ENCODE measurements around the gene DYSF.
"Not testable (repeated sequence)": the region's sequence is repeated elsewhere in the genome, so short reads cannot be mapped to it uniquely, and the experiment has no call there.

DYSF gene

GRCh38 chr2:71620116-71620515, 166.8 kb downstream of the DYSF start:
- DNase-seq: no peak

- no peak for DNase-seq
Observed at GRCh38 chr2:71620851-71621251, 167.5 kb downstream of the DYSF start.

- DNase-seq: no peak
Observed at GRCh38 chr2:71629273-71629672, 175.9 kb downstream of the DYSF start.

GRCh38 chr2:71629771-71630453, 176.6 kb downstream of the DYSF start:
- DNase-seq: no peak

GRCh38 chr2:71630454-71631328, 177.3 kb downstream of the DYSF start:
- DNase-seq: no peak

- no peak for DNase-seq
Observed at GRCh38 chr2:71631411-71631931, 178.1 kb downstream of the DYSF start.

GRCh38 chr2:71633086-71633485, 179.7 kb downstream of the DYSF start:
- DNase-seq: no peak

DNA sequence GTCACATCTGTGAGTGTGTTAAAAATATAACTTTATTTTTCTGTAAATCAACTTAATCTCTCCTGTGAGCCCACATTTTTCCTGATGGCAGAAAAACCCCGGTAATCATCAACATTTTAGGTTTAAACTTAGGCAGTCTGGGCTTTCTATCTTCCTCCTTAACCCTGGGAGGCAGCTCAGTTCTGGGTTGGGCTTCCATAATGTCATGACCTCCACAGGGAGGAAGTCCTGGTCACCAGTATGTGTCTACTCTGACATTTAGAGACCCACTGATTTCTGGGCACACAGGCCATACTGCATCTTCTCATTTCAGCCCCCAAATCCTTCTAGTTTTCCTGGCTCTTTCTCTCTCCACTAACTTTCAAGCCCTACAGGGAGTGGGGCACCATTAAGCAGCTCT, 181.2 kb downstream of the DYSF start:
- DNase-seq: no peak

GRCh38 chr2:71635798-71636197, 182.4 kb downstream of the DYSF start:
- DNase-seq: no peak

- DNase-seq: no peak
Observed at GRCh38 chr2:71637168-71637567, 183.8 kb downstream of the DYSF start.

GRCh38 chr2:71637736-71638135, 184.4 kb downstream of the DYSF start:
- no peak for DNase-seq

- no peak for DNase-seq
Observed at GRCh38 chr2:71639735-71640134, 186.4 kb downstream of the DYSF start.

- DNase-seq: no peak
Observed at GRCh38 chr2:71640489-71640888, 187.1 kb downstream of the DYSF start.

DNA sequence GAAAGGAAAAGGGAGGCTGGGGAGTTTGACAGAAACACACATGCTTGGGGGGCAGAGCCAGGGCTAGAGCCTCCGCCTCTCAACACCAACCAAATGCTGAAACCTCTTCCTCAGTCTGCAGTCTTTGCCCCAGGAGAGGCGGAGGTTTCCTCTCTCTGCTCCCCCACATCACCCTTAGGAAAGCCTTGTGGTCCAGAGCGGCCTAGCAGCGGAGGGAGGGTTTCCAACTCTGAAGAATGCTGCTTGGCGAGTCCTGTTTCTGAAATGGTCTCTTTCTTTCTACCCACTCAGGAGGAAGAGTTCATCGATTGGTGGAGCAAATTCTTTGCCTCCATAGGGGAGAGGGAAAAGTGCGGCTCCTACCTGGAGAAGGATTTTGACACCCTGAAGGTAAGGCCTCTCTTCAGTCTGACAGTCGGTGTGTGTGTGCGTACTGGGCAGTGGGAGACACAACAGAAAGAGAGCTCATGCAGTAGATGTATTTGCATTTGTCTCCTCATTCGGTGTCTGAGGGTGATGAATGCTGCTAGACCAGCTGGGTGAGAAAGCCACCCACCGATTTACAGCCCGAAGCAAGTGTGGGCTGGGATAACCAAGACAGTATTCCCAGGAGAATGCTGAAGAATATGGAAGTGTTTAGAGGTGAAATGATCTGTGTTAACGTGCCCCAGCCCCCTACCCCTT, 190.5 kb downstream of the DYSF start:
- no peak for DNase-seq

- DNase-seq: no peak
Observed at GRCh38 chr2:71646028-71646427, 192.7 kb downstream of the DYSF start.

DNA sequence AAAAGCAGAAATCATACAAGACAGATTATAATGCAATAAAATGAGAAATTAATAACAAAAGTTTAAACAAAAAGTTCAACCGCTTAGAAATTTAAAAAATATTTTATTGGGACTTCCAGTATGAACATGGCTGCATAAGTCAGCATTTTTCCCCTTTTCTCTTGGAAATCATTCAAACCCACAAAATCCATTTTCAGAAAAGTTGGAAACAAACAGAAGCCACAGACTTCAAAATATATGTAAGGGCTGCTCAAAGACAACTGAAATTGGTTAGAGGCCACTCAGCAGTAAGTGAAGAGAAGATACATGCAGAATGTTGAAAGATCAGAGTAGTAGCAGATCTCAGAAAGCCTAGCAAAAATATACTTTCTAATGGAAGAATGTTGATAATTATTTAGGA, 194.0 kb downstream of the DYSF start:
- DNase-seq: no peak

DNA sequence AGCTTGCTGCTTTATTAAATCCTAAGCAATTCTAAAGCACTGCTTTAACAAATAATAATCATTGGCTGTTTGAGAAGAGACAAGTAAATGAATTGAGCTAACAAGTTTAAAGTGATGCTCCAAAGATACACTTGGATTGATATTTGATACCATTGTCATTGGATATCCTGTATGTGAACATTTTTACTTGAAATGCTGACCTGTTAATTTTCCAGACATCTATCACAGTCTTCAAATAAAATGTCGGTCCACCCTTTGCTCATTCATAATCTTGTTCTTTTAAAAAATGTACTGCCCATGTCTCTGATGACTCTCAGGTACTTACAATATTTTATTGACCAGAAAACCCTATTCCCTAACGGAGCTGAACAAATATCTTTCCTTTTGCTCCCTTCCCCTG, 202.1 kb downstream of the DYSF start:
- DNase-seq: no peak

DNA sequence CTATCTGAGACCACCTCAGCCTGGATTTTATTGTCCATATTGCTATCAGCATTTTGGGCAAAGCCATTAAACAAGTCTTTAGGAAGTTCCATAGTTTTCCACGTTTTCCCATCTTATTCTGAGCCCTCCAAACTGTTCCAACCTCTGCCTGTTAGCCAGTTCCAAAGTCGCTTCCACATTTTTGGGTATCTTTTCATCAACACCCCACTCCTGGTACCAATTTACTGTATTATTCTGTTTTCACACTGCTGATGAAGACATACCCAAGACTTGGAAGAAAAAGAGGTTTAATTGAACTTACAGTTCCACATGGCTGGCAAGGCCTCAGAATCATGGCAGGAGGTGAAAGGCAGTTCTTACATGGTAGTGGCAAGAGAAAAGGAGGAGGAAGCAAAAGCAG, 204.9 kb downstream of the DYSF start:
- not testable (repeated sequence) for DNase-seq

DNA sequence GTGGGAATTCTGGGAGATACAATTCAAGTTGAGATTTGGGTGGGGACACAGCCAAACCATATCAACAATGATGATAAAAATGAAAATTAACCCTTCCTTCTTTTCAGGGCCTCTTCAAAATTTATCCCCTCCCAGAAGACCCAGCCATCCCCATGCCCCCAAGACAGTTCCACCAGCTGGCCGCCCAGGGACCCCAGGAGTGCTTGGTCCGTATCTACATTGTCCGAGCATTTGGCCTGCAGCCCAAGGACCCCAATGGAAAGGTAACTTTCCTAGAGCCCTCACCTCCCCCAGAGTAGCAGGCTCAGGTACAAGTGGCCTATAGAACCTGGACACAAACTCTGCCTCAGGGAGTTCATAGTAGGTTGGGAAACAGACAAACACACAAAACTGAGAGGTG, 205.4 kb downstream of the DYSF start:
- DNase-seq: no peak

- no peak for DNase-seq
Observed at GRCh38 chr2:71659868-71660518, 206.6 kb downstream of the DYSF start.

- DNase-seq: no peak
Observed at GRCh38 chr2:71661782-71662181, 208.4 kb downstream of the DYSF start.

GRCh38 chr2:71662665-71663394, 209.5 kb downstream of the DYSF start:
- no peak for DNase-seq
